Measurements from ENCODE around the gene ZNF70. TPM values are rescaled to one million over a fixed set of nuclear protein-coding genes. Genes with fewer than 3 reads are reported as not detected.

ZNF70 gene
- total and polyA plus RNA-seq, 2 of the 13 experiments (the other 11 are each of a cell fraction or from before 2014, with no cell fraction given), result 0.62 to 3.6 TPM

DNA sequence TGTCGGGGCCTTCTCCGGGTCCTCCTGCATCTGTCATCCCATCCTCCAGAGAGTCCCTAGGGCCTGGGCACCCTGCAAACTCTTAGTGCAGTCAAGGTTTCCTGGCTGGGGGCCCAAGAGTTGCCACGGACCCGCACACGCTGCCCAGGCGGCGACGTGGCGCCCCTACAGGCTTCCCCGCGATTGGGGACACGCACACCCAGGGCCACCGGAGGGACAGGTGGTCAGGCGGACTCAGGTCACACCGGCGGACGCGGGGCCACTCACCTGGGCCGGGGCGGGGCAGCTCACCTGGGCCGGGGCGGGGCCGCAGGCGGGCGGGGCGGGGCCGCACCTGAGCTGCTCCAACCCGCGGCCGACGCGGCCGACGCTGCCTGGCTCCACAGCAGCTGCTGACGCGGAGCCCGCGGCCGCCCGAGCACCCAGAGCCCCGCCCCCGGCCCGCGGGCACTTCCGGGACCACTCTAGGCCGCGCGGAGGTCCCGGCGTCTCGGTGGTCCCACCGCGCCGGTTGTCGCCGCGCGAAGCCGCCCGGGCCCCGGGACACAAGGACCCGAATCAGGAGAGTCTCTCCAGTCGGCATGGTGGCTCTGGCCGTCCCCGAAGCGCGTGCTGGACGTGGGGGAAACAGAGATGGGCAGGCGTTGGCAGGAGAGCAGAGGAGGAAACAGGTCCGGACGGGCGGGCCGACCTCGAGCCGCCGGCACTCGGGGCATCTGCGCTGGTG lies at the start of gene ZNF70 (continued):
- TF ChIP-seq ZBTB43 (CRISPR knock-in tag; conservative IDR thresholded peaks at IDR 0.05) (no peak; the same call in 1 of the 2 replicates), ZNF546 (CRISPR knock-in tag; conservative IDR thresholded peaks at IDR 0.05) (peak; percentile 78; the same call in 1 of the 2 replicates), ZBTB37 (CRISPR knock-in tag; IDR thresholded peaks at IDR 0.05) (no peak), ETS1 (CRISPR knock-in tag; IDR thresholded peaks at IDR 0.05) (no peak), ZNF253 (CRISPR knock-in tag; IDR thresholded peaks at IDR 0.05; ENCODE audit: borderline replicate concordance) (no peak), TFAP4 (IDR thresholded peaks at IDR 0.05; ENCODE audit: borderline replicate concordance, low read depth) (peak; percentile 19; the same call in 1 of the 2 replicates), ZNF34 (CRISPR knock-in tag; IDR thresholded peaks at IDR 0.05; ENCODE audit: borderline replicate concordance) (no peak), ZNF761 (CRISPR knock-in tag; conservative IDR thresholded peaks at IDR 0.05) (no peak), ZNF232 (CRISPR knock-in tag; IDR thresholded peaks at IDR 0.05; ENCODE audit: borderline replicate concordance) (no peak), ZFP62 (CRISPR knock-in tag; IDR thresholded peaks at IDR 0.05) (no peak), ZNF451 (CRISPR knock-in tag; IDR thresholded peaks at IDR 0.05) (no peak), SRSF9 (IDR thresholded peaks at IDR 0.05; ENCODE audit: borderline replicate concordance, insufficient read depth, low read depth, low read length, poor library complexity, severe bottlenecking) (no peak), RFXAP (CRISPR knock-in tag; IDR thresholded peaks at IDR 0.05; ENCODE audit: borderline replicate concordance) (peak; percentile 64; the same call in 1 of the 2 replicates), BCL6 (CRISPR knock-in tag; IDR thresholded peaks at IDR 0.05) (no peak), ZNF687 (CRISPR knock-in tag; IDR thresholded peaks at IDR 0.05) (peak; percentile 91), ZNF670 (CRISPR knock-in tag; IDR thresholded peaks at IDR 0.05; ENCODE audit: borderline replicate concordance) (0 out of 2 replicates have a peak, but pooled peaks have one; percentile 50)
